NCI-H524 (cell line): ENCODE results near the gene EFEMP1.

Source experiments
- DNase-seq, 2 experiments: peaks; one replicate each; lab custom pipeline; 2025; lab: John Stamatoyannopoulos, UW

EFEMP1 gene

DNA sequence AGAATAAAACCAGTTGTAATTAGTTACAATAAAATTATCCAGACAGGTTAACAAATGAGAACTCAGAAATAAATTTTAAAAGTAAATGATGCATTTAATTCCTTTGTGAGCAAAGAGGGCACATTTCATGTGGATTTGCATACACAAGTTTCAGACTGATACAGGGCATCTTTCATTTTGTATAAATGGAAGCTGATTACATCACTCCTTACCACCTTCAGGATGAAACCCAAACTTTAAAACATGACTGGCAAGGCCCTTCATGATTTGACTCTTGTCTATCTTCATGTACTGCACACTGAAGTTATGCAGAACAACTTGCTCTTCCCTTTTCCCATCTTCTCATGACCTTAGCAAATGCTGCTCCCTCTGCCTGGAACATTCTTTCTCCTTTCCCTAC, 26.9 kb downstream of the EFEMP1 start:
- DNase-seq = no peak

DNA sequence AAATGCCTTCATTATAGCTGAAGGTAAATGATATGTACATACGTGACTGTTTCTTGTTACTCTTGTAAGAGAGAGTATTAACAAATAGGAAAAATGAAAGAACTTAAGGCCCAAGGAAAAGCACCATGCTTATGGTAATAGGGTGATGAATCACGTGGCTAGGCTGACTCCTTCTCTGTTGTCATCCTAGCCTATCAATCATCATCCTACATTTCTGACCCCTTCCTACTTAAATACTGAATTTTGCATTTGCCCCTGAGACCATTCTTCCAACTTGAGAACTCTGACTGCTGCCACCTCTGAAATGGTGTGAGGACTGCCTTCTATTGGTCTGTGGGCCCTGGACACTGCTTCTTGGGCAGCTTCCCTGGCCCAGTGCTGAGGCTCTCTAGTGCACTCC, 28.9 kb downstream of the EFEMP1 start:
- DNase-seq = no peak

DNA sequence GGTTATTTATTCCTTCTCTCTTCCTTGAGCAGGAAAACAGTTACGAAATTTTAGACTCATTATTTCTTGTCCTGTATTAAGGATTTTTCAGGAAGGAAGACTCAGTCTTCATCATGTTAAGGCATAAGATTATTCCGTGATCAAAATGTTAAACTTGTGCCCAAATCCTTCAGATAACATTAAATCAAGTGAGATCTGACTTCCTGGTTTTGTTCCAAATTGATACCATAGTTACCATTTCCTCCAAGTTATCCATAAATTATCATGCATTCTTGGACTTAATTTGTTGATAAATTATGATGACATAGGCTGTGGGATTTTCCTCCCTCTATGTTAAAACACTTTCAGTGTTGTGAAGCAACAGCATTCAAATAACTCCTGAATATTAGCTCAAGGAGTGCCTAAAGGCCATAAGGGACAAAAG, 31.9 kb downstream of the EFEMP1 start:
- no peak for DNase-seq

DNA sequence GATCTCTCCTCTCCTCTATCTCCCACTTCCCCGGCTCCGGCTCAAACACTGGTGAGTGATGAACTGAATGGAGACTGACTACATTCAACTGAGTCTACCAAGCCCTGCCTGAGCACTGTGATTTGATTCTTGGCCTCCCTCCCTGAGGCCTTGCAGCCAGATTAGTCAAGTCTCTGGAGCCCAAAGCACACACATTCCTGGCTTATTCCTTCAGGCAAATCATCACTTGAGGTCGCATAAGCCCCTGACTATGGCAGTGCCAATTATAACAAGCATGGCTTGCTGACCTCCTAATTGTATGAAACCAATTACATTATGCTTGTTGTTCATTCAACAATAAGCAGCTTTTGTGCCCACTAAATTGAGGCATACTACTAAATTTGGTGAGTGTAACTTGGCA, 34.6 kb downstream of the EFEMP1 start:
- no peak for DNase-seq

DNA sequence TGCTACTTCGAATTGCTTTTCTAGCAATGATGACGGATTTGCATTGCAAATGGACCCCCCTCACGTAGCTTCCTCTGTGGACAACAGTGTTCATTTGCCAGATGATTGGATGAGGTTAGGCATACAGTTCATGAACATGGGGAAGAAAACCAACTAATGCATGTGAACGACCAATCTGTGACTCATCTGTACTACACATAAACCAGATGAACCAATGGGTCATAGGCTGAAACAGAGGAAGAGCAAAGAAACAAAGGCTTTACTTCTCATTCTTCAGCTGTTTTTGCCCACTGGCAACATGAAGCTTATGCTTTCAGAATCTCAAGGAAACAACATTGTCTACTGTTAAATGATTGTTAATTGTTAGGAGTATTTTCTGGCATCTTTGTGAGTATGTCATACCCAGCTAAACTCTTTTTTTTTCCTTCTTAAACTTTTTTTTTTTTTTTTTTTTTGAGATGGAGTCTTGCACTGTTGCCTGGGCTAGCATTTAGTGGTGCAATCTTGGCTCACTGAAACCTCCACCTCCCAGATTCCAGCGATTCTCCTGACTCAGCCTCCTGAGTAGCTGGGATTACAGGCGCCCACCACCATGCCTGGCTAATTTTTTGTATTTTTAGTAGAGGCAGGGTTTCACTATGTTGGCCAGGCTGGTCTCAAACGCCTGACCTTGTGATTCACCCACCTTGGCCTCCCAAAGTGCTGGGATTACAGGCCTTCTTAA, 35.5 kb downstream of the EFEMP1 start:
- DNase-seq = no peak

DNA sequence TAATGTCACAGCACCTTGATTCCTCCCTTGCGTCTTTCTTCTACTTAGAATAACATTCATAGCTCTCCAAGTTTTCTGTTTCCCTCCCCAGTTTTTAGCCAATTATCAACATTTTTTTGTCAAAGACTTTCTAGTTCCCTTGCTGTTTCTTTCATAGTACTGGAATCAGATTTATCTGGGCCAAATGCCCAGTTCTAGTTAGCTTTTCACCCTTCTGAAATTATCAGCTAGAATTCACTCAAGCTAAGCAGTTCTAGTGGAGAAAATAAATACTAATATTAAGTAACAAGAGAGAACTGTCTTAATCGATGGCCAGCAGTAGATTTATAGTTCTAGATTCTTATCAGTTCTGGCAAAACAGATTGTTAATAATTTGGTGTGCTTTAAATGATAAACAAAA, 36.2 kb downstream of the EFEMP1 start:
- DNase-seq = no peak

DNA sequence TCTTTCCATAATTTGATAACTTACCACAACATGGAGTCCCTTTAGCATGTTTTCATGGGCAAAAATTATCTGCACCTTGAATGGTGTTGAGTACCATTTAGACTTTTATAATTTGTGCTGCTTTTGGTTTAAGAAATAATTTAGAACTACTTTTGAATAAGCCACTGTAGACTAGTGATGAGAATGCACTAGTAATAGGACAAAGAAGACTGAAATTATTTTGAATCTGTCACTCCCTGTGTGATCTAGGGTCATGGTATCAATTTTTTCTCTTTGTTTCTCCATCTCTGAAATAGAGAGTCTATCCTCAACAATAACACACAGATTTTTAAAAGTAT, 37.7 kb downstream of the EFEMP1 start:
- no peak for DNase-seq

DNA sequence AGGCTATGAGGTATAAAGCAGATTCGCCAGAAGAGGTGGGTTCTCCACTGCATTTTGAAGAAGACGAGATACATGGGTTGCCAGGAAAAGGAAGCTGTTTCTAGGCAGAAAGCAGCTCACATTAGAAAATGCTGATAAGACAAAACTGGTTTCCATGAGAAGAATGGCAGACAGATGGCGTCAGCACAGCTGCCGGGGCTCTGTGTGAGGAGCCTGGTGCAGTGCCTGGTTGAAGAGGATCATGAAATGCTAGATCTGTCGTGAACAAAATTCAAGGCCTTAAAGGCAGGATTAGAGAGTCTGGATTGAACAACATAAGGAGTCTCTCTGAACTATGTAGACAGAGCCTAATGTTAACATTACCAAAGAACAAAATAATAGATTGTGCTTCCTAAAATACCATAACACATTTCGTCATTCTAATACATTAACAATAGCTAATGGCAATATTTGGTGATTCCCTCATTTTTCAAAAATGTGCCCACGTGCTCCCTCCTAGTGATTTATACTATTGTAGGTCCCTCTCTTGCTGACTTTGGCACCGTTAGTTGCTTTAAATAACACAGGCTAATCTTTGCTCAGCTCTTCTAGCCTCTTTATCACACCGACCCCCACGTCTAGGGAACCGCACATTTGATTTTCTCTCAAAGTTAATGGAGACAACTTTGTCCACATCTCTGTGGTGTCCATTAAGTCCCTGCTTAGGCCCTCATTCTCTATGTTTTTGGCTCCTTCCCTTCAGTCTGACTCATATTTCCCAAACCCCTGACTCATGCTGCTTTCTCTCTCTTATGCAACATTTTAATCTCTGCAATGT, 38.2 kb downstream of the EFEMP1 start:
- DNase-seq = peak in 1 of 2 experiments; percentile 18

DNA sequence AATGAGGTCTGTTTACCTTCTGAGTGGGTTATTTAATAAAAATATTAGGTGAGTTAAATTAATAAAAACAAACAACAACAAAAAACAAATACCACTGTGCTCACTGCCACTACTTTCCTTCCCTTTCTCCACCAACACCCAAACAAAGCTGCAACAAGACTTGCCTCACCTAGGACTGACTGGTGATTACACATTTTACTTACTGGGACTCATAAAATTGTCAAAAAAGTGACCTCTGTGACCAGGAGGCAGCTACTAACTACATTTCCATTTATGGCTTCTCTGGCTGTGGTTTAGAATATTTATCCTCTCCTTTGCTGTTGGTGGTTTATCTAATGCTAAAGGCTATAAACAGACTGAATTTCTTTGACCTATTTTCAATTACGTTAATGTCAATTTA, 39.8 kb downstream of the EFEMP1 start:
- no peak for DNase-seq

DNA sequence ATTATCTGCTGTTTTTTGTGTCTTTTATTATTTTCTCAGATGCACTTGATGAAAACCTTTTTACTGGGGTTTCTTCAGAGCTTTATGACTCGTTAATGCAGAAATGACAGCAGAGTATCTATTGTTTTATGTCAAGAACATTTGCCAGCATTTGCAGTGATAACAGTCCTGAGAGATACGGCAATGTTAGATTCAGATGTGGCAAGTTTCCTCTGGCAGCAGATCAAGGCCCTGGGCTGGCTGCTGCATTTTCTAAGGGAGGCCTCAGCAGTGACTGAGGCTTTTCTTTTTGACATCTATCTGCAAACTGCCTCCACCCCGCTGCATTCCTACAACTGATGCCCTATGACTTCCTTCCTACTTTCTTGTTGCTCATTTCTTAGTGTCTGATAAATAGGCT, 40.2 kb downstream of the EFEMP1 start:
- DNase-seq = no peak

DNA sequence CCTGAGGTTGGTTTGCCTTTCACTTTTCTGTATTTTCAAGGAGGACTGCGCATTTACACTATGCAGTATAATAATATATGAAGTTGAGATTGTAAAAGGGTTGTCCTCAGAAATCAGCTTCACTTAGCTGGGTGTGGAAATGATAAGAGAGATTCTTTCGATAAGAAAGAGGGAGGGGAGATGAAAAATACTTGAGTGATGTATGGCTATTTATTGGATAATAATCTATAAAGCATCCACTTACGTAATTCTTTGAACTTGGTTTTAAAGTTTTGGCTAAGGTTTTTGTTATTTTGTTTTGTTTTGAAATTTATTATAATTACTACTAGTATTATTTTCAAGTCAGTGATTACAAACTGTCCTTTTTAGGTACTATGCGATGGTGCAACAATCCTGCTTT, 40.6 kb downstream of the EFEMP1 start:
- DNase-seq = no peak

DNA sequence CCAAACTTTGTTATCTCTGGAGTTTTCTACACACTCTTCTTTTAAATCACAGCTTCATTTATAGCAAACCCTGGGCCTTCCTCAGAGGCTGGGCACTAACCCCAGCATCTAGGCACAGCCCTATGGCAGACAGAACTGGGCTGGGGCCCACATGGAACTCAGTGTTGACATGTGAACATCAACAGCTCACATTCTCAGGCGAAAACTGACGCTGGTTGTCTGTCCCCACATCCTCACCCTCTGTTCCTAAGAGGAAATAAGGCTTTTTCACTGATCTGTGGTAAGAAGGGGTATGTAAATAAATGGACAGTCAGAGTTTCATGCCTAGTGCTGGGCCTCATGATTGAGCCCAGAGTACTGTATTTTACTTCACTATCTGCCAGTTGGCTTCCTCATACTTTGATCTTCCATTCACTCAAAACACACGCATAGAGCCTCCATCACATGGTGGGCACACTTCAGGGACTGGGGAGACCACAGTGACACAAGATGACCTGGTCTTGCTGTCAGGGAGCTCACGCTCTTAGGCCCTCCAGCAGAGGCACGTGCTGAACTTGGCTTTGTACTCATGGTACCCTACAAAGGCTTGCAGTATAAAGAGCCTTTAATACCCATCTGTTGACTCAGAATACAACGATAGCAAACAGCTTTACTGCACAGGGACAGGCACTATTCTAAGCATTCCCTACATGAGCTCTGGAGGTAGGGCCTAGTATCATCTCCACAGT, 43.0 kb downstream of the EFEMP1 start:
- DNase-seq = no peak

DNA sequence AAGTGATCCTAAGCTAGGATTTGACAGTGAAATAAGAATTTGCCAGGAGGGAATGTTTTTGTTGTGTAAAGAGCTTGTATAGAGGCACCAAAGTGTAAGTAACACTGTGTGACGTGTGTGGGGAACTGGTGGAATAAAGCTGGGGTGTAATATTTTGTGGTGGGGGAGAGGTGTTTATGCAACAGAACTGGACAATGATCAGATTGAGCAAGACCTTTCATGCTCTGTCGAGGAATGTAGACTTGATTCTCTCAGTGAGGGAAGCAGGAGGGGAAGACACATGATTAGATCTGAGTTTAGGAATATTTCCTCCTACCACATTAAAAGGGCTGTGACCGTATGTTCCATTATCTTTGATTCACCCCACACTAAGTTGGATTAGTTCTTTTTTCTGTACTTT, 43.6 kb downstream of the EFEMP1 start:
- no peak for DNase-seq

DNA sequence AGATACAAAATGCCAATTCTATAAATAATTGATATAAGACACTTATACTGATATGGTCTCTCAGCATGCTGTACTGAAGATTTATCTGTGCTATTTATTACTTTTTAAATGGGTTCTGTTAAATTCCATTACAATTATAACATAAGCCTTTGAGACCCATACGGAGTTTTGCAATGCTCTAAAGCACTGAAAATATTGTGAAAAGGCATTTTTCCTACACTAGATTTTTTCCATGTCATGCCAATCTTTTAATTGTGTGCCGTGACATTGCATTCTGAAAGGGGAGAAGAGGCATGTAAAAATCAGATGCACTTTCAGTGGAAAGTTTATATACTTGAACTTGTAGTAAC, 46.5 kb downstream of the EFEMP1 start:
- no peak for DNase-seq

DNA sequence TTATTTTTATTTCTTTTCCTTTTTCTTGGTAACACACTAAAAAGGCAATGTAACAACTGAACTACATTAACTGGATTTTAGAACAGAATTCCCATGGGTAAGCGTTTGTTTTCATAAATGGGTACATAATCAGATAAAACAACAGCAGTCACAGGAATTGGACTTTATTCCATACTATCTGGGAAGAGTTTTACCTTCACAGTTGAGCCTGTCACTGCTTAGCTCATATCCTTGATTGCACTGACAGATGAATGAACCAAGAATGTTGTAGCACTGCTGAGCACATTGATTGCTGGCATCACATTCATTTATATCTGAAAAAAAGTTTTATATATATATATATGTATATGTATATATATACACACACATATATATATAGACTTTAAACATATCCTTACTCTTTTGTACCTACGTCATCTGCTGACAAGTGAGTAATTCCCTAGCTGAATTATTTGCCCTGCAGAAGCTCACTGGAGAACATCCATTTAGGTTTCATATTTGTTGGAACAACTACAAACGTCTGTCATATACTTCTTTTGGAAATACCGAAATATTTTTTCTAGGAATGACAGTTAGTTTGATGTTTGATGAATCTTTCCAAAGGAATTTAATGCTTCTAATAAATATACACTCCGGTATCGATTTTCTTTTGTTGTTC, 47.0 kb downstream of the EFEMP1 start:
- no peak for DNase-seq

DNA sequence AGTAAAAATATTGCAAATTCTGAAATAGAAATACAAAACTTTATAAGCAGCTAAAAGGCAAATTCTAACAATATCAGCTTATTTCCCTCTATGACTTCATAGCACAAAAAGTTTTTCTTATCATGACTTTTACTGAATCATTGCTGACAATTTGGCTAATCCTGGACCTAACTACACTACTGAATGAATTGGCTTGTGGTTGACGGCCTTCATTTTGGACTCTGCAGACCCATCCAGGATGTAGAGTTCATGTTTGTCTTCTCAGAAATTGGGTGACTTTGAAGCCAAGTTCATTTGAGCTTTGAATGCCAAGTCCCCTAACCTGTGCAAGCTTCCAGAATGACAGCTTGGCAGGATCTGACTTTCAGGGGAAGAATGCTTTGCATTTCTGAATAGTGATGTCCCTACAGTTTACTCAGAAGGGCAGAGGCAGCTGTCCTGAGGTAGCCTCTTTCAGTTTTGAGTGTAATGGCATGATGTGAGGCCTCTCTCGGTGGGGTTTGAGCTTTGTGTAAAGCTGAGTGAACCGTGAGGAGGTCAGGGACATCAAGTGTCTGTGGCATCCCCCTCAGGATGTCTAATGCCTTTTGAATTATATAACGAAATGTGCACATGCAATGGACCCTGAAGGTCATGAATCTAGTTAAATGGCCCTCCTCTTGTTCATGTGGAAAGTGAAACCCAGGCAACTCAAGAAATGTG, 48.0 kb downstream of the EFEMP1 start:
- DNase-seq = no peak

DNA sequence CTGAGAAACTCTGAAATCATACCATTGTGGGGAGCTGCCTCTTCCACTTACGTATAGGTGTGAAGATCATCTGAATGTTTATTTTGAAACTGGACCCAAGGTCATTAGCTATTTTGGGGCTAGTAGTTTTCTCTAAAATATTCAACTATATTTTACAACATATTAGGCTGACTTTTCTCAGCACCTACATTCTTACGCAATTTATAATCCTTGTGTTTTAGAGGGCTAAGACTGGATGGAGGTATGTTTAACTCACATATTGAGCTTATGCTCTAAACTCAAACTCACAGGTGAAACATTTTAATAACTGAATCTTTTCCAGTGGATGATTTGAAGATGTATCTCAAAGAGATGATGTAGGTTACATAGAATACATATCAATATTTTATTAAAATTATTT, 49.2 kb downstream of the EFEMP1 start:
- DNase-seq = no peak

DNA sequence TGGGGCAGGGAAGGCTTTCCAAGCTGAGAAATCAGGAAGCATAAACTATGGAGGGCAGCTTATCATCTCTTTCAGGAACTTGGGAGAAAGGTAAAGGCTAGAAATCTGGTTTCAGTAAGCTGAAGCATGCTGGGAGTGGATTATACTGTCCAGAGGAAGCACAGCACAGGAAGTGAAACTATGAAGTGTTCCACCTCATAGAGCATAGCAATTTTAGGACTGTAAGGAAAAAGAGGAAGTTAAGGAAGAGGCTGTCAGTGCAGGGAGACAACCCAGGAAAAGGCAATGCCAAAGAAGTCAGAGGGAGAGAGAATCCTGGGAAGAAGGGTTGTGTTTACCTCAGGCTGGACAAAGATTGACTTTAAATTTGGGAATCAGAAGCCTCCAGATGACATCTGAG, 51.9 kb downstream of the EFEMP1 start:
- no peak for DNase-seq

DNA sequence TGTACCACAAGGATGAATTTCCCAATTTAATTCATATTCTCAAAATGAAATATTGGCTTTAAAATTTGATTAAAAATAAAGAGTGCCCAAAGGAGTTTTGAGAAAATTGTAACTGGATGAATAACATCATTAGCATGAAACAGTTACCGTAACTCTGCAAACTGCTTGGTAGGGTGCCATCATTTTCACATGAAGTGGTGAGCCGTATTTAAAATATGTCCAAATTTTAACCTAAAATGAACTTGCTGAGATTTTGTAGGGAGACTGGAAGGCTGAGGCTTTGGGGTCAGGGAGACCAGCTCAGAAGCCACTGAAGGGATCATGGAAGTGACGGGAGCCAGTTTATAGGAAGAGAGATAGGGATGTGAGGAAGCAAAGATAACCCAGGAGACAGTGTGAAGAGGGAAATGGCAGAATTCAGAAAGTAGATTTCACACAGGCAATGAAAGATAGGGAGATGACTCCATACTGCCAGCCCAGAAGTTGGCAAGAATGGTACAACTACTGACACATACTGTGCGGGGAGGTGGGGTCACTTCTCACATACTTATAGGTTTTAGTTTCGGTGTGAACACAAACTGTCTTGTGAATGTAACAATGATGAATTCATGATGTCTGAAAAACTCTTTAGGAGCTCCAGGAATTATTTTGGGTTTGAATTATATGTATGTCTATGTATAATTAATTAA, 53.8 kb downstream of the EFEMP1 start:
- no peak for DNase-seq

DNA sequence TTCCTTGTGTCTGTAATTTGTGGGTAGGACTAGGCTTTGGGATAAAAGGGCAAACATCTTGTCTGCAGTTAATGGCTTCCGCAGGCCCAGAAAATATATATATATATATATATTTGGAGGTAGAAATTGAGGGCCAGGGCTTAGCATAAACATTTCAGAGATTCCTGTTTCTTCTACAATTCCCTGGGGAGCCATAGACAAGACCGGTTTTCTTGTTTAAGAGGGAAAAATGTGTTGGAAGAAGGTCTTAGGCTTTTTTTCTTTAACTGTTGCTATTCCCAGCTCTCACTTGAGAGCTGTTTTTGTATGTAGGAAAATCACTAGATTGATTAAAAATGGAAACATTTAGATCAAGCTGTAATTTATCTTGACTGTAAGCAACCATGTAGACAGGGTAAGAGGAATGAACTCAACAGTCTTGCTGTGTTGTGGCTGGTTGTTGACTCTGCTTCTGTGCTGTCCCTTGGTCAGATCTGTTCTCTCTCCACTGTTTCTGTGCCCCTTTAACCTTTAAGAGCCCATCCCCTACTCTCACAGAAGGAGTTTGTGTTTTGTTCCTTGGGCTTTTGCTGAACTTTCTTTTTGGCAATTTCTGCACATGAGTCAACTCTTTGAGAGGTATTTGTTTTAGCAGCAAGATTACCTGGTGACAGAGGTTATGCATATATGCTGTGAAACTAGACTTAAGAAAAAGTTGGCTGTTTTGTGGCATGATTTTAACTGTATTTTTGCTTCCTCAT, 58.3 kb downstream of the EFEMP1 start:
- DNase-seq = no peak
